Muscle of leg (tissue), 11 donors: Measurements from ENCODE around the gene APP. TPM values are rescaled to one million over a fixed set of nuclear protein-coding genes. Genes with fewer than 3 reads are reported as not detected.

Experiments used
- DNase-seq: peaks from one replicate; pipeline ENCODE4 v3.0.0; 2013
- H3K27ac ChIP-seq: one replicate; pipeline ENCODE4 v1.5.1; 2013; ENCODE audit warnings: mild to moderate bottlenecking, low read length, control low read depth
- H3K27me3 ChIP-seq: one replicate; pipeline ENCODE4 v1.6.1; 2013; ENCODE audit warnings: low read length; ENCODE audit not compliant: control insufficient read depth, insufficient read depth
- H3K36me3 ChIP-seq: one replicate; pipeline ENCODE4 v1.6.1; 2013; ENCODE audit warnings: low read length; ENCODE audit not compliant: control insufficient read depth, insufficient read depth
- H3K4me1 ChIP-seq: one replicate; pipeline ENCODE4 v1.6.1; 2013; ENCODE audit warnings: low read length; ENCODE audit not compliant: control insufficient read depth, insufficient read depth
- H3K4me3 ChIP-seq: one replicate; pipeline ENCODE4 v1.5.1; 2013; ENCODE audit warnings: low read length, control low read depth
- H3K9me3 ChIP-seq: replicated peaks from 2 replicates; pipeline ENCODE4 v1.6.1; 2013; ENCODE audit warnings: low read depth, low read length; ENCODE audit not compliant: control insufficient read depth
- WGBS: methylation state at CpG from one replicate; pipeline ENCODE4 v1.1.5; 2013; ENCODE audit warnings: missing lambda C conversion rate; ENCODE audit not compliant: insufficient coverage; 5-methylcytosine and 5-hydroxymethylcytosine counted together
- polyA plus RNA-seq, 8 donors: library from polyadenylated mRNA; unstranded; fragments of 120-200 nt; gene quantifications; one replicate each; pipeline versions ENCODE4 v1.2.1 to v1.2.3, GENCODE V29; 2013; ENCODE audit warnings: inconsistent platforms in 1 of 8, low replicate concordance in 1 of 8; ENCODE audit not compliant: insufficient read length in 8 of 8, insufficient read depth in 1 of 8
- total RNA-seq: library from RNA; stranded (reverse); fragments of 120-200 nt; gene quantifications from one replicate; pipeline ENCODE4 v1.2.4, GENCODE V29; 2013

The APP gene
- total and polyA plus RNA-seq, 9 donors, result 154 to 476 (median 322) TPM

DNA sequence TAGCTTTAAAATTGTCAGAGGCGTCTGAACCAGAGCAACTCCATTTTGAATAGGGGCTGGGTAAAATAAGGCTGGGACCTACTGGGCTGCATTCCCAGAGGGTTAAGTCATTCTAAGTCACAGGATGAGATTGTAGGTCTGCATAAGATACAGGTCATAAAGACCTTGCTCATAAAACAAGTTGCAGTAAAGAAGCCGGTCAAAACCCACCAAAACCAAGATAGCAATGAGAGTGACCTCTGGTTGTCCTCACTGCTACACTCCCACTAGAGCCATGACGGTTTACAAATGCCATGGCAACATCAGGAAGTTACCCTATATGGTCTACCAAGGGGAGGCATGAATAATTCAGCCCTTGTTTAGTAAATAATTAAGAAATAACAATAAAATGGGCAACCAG is 292.2 kb downstream of the APP start:
- peaks cover 3% of the 10 kb centered on the region for H3K36me3 ChIP-seq
- H3K9me3 ChIP-seq, result no peaks in the 10 kb centered on the region
- H3K27ac ChIP-seq, result no peak overlapping the region
- no peak for DNase-seq
- 100% methylated on average over 1 of the region's 3 CpGs for WGBS
- no peak overlapping the region for H3K4me3 ChIP-seq
- H3K4me1 ChIP-seq, result no peaks in the 10 kb centered on the region
- H3K27me3 ChIP-seq, result no peaks in the 10 kb centered on the region

DNA sequence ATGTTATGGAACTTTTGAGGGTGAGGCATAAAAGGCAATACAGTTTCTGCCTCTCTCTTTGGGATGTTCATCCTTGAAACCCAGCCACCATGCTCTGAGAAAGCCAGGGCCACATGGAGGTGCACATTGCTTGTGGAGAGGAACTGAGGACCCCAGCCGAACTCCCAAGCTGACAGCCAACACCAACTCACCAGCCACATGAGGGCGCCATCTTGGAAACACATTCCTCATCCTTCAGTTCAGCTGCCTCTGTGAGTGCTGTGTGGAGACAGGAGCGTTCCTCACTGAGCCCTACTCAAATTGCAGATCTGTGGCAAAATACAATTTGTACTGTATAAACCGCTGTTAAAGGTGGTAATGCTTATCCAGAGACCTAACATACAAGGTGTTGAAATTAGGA is 298.3 kb downstream of the APP start:
- Histone ChIP-seq H3K4me1 (no peaks in the 10 kb centered on the region), H3K27ac (no peak overlapping the region), H3K27me3 (no peaks in the 10 kb centered on the region), H3K4me3 (no peak overlapping the region), H3K9me3 (no peaks in the 10 kb centered on the region), H3K36me3 (no peaks in the 10 kb centered on the region)
- no CpG with 5 or more reads among the region's 4 CpGs for WGBS
- no peak for DNase-seq

DNA sequence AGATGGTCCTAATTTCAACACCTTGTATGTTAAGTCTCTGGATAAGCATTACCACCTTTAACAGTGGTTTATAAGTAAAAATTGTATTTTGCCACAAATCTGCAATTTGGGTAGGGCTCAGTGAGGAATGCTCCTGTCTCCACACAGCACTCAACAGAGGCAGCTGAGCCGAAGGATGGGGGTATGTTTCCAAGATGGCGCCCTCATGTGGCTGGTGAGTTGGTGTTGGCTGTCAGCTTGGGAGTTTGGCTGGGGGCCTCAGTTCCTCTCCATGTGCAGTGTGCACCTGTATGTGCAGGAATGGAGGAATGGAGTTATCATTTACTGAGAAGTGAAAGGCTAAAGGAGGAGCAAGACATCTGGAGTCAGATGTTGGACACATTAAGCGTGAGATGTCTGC is 299.0 kb downstream of the APP start:
- Histone ChIP-seq H3K4me1 (no peaks in the 10 kb centered on the region), H3K27me3 (no peaks in the 10 kb centered on the region), H3K4me3 (no peak overlapping the region), H3K9me3 (no peaks in the 10 kb centered on the region), H3K27ac (no peak overlapping the region), H3K36me3 (no peaks in the 10 kb centered on the region)
- 100% methylated on average over 1 of the region's 3 CpGs for WGBS
- no peak for DNase-seq

DNA sequence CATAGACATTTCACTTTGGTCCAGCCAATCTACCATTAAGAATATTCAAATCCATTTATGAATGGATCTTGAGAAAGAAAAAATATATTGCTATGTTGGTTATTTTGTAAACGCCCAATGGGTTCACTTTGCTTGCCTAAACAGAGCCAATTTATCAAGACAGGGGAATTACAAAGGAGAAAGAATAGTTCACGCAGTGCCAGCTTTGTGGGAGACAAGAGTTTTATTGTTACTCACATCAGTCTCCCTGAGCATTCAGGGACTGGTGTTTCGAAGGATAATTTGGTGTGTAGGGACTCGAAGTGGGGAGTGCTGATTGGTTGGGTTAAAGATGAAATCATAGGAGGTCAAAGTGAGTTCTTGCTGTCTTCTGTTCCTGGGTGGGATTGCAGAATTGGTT is 300.5 kb downstream of the APP start:
- Histone ChIP-seq H3K27ac (no peak overlapping the region), H3K9me3 (no peaks in the 10 kb centered on the region), H3K27me3 (no peaks in the 10 kb centered on the region), H3K36me3 (no peaks in the 10 kb centered on the region), H3K4me1 (no peaks in the 10 kb centered on the region), H3K4me3 (no peak overlapping the region)
- DNase-seq, result no peak
- 79% methylated on average over 4 of the region's 4 CpGs for WGBS

DNA sequence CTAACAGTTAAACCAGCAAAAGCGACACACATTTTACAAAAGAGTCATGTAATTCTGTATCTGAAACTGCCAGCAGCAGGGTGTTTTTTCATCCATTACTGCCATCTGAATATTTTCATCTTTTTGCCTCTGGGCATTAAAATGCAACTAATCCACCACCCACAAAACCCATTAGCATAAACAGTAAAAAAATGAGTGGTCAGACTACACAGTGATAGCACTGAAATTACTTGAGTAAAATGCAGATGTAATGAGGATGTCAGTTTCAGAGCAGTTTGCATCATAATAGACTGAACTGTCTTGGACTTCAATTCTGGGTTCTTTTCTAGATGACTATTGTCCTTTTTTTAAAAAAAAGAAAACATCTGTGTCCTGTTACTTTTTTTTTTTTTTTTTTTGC is 303.5 kb downstream of the APP start:
- no peaks in the 10 kb centered on the region for H3K36me3 ChIP-seq
- H3K4me3 ChIP-seq, result no peak overlapping the region
- no peaks in the 10 kb centered on the region for H3K4me1 ChIP-seq
- H3K27me3 ChIP-seq, result no peaks in the 10 kb centered on the region
- H3K9me3 ChIP-seq, result no peaks in the 10 kb centered on the region
- no peak for DNase-seq
- 100% methylated on average over 1 of the region's 1 CpG for WGBS
- H3K27ac ChIP-seq, result no peak overlapping the region

DNA sequence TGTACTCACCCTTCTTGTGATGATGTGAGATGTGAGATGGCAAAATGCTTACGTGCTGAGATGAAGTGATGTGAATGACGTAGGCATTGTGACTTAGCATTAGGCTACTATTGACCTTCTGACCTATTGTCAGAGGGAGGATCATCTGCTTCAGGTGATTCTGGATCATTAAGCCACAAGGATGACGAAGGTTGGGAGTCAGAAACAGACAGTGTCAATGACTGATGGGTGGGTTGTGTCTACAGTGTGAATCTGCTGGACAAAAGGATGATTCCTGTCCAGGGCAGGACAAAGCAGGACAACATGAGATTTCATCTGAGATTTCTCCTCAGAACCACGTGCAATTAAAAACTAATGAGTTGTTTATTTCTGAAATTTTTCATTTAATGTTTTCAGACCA is 306.8 kb downstream of the APP start:
- no peaks in the 10 kb centered on the region for H3K4me1 ChIP-seq
- H3K27ac ChIP-seq, result no peak overlapping the region
- no peaks in the 10 kb centered on the region for H3K9me3 ChIP-seq
- no peaks in the 10 kb centered on the region for H3K36me3 ChIP-seq
- no peak overlapping the region for H3K4me3 ChIP-seq
- 93% methylated on average over 3 of the region's 4 CpGs for WGBS
- no peaks in the 10 kb centered on the region for H3K27me3 ChIP-seq
- DNase-seq, result no peak

DNA sequence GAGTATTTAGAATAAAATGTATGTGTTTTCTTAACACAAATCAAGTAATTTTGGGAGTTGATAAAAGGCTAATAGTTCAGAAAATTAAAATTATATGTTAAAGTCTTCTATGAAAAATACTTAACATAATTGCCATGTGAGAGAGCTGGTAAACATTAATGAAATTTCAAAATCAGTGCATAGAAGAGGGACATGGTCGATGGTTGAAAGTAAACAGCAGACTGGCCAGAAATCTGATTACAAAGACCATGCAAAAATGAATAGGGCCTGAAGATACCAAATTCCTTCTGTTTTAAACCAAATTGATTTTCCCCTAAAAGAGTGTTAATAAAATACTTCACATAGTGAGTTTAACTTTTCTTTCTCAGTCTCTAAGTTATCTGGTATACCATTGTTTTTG is 307.5 kb downstream of the APP start:
- Histone ChIP-seq H3K27ac (no peak overlapping the region), H3K9me3 (no peaks in the 10 kb centered on the region), H3K36me3 (no peaks in the 10 kb centered on the region), H3K27me3 (no peaks in the 10 kb centered on the region), H3K4me1 (no peaks in the 10 kb centered on the region), H3K4me3 (no peak overlapping the region)
- DNase-seq, result no peak
- WGBS, result no CpG with 5 or more reads among the region's 1 CpG

DNA sequence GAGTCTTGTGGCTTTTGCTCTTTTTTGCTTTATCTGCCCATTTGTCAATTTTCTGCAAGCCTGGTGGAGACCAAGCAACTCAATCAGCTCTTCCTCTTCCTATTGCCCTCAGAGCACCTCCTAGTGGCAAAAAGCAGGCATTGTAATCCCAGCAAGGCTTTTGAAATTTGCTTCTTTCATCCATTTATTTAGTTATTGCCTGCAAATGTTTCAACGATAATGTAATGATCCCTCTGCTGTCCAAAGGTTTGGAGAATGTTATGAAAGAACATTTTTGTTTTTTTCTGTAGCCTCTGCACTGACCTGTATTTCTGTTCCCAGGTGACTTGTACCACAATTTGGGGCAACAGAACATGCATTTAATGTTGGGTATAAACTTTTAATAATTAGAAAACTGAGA is 308.0 kb downstream of the APP start:
- no peaks in the 10 kb centered on the region for H3K4me1 ChIP-seq
- no CpG with 5 or more reads among the region's 1 CpG for WGBS
- H3K9me3 ChIP-seq, result no peaks in the 10 kb centered on the region
- no peaks in the 10 kb centered on the region for H3K27me3 ChIP-seq
- H3K27ac ChIP-seq, result no peak overlapping the region
- DNase-seq, result no peak
- no peak overlapping the region for H3K4me3 ChIP-seq
- H3K36me3 ChIP-seq, result no peaks in the 10 kb centered on the region

DNA sequence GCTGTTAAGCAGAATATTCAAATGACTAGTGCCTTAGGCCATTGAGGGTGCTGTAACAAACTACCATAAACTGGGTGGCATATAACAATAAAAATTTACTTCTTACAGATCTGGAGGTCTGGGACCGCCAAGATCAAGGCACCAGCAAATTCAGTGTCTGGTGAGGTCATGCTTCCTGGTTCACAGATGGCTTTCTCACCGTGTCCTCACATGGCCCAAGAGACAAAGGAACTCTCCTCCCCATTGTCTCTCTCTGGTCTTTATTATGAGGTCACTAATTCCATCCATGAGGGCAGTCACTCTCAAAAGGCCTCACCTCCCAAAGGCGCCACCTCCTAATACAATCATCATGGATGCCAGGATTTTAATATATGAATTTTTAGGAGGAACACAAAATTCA is 308.5 kb downstream of the APP start:
- no peaks in the 10 kb centered on the region for H3K4me1 ChIP-seq
- H3K4me3 ChIP-seq, result no peak overlapping the region
- no peaks in the 10 kb centered on the region for H3K27me3 ChIP-seq
- H3K27ac ChIP-seq, result no peak overlapping the region
- no peaks in the 10 kb centered on the region for H3K36me3 ChIP-seq
- 80% methylated on average over 1 of the region's 3 CpGs for WGBS
- no peak for DNase-seq
- no peaks in the 10 kb centered on the region for H3K9me3 ChIP-seq

DNA sequence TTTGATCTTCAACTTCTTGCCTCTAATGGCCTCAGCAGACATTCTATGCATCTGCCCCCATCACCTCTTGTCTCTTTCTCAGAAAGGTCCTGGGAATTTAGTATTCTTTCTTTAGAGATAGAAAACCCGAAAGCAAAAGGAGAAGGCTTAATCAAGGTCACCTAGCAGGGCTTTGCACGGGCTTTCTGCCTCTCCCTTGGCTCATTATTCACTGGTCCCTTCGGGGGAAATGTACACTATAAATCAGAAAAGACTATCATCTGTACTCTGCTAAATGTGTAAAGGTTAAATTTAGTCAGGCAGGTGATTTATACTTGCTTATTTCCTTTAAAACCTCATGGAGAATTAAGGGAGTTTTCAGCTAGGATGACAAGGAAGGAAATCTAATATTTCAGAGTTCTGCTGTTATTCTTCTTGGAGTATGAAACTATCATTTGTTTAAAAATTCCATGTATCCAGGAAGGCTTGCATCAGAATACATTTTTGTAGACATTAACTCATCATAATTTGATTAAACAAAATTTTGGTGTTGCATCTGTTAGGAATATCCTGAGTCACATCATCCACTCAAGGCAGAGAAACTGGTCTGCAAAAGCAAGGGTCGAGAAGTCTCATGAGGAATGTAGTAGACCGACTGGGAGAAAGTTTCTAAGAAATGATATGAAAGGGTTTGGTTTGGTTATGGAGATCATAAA is 311.2 kb downstream of the APP start:
- DNase-seq, result no peak
- Histone ChIP-seq H3K4me1 (no peaks in the 10 kb centered on the region), H3K27ac (no peak overlapping the region), H3K4me3 (no peak overlapping the region), H3K9me3 (no peaks in the 10 kb centered on the region), H3K36me3 (no peaks in the 10 kb centered on the region), H3K27me3 (no peaks in the 10 kb centered on the region)
- WGBS, result no CpG with 5 or more reads among the region's 5 CpGs

DNA sequence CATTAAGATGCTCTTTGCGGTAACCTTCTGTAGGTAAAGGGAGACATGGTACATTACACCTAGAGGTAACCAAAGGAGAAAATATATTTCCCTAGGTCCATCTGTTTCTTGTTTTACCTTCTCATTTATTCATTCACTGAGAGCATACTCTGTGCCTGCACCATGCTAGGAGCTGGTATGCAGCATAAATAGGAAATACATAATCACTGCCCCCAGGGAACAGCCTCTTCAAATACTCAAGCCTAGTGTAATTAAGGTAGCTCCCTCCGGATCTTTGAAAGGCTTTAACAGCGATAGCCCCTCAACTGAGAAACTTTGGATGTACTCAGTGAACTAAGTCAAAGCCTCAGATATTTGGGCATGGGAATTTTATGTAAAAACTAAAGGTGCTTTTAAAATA is 312.2 kb downstream of the APP start:
- Histone ChIP-seq H3K4me3 (no peak overlapping the region), H3K36me3 (no peaks in the 10 kb centered on the region), H3K9me3 (no peaks in the 10 kb centered on the region), H3K27ac (no peak overlapping the region), H3K27me3 (no peaks in the 10 kb centered on the region), H3K4me1 (no peaks in the 10 kb centered on the region)
- DNase-seq, result no peak
- WGBS, result no CpG with 5 or more reads among the region's 3 CpGs
